Cerebellar nuclear complex (tissue), 1 donor: ENCODE results near the gene KIR2DL4.
"Not testable (repeated sequence)": the region's sequence is repeated elsewhere in the genome, so short reads cannot be mapped to it uniquely, and the experiment has no call there.

Source experiments
- DNase-seq, 2 experiments: peaks; one replicate each; lab custom pipeline; 2025; lab: John Stamatoyannopoulos, UW

Gene KIR2DL4

GRCh38 chr19:54804571-54804970 is 1.2 kb downstream of the KIR2DL4 start:
- DNase-seq = no peak

DNA sequence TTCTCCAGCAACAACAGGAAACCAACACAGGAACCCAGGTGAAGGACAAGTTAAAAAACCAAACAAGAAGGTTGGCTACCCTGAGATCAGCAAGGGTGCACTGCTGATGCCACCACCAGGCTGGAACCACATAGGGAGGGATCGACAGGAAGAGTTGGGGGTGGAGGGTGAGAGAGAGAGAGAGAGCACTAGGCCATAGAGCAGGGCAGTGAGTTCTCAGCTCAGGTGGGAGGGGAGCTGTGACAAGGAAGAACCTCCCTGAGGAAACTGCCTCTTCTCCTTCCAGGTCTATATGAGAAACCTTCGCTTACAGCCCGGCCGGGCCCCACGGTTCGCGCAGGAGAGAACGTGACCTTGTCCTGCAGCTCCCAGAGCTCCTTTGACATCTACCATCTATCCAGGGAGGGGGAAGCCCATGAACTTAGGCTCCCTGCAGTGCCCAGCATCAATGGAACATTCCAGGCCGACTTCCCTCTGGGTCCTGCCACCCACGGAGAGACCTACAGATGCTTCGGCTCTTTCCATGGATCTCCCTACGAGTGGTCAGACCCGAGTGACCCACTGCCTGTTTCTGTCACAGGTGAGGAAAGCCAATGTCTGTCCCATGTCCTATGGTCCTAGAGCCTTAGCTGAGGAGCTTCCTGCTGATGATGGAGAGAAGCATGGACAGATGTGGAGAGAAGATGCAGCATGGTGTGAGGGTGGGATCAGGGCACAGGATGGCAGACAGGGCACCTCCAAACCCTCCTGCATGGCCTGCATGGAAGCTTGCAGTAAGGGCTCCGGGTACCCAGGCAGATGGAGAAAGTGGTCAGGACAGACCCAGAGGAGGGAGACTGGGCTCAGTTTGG is 2.5 kb downstream of the KIR2DL4 start:
- DNase-seq = no peak

DNA sequence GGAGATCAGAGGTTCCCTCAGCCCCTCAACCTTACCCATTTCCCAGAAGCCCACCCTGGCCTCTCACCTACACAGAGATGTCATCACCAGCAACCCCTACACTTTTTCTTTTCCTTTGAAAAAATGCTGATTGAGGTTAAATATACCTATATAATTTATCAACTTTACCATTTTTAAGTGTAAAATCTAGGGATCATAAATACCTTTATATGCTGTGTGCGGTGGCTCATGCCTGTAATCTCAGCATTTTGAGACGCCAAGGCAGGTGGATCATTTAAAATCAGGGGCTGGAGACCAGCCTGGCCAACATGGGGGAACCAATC is 3.1 kb downstream of the KIR2DL4 start:
- DNase-seq = no peak

DNA sequence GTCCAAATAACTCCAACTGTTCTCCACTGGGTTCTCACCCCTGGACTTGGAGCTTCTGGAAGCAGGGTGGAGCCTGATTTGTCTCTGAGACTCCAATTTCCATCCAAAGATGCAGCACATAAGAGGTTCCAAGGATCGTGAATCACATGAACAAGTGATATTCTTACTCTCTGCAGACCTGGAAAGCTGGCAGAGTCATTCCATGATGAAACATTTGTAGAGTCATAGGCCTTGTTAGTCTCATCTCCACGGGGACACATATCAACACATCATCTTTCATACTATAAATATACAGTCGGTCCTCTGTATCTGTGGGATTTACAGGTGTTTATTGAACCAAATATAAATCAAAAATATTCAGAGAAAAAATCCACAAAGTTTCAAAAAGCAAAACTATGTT is 11.2 kb downstream of the KIR2DL4 start:
- not testable (repeated sequence) for DNase-seq

GRCh38 chr19:54816251-54816650 is 12.8 kb downstream of the KIR2DL4 start, which contains the start of gene KIR3DL1:
Gene KIR3DL1 (plus strand): TSS chr19:54816468.
- DNase-seq = not testable (repeated sequence)

- DNase-seq = no peak
These were observed 14.5 kb downstream of the KIR2DL4 start for GRCh38 chr19:54817670-54818536.

DNA sequence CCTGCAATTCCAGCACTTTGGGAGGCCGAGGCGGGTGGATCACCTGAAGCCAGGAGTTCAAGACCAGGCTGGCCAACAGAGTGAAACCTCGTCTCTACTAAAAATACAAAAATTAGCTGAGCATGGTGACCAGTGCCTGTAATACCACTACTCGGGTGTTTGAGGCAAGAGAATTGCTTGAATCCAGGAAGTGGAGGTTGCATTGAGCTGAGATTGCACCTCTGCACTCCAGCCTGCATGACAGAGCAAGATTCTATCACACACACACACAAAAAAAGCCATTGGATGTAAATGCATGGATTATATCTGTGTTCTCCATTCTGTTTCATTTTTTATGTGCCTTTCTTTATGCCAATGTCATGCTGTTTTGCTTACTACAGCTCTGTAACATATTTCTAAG is 21.0 kb downstream of the KIR2DL4 start:
- DNase-seq = not testable (repeated sequence)

- DNase-seq = not testable (repeated sequence)
These were observed 21.9 kb downstream of the KIR2DL4 start for GRCh38 chr19:54825326-54825725.

- not testable (repeated sequence) for DNase-seq
These were observed 24.7 kb downstream of the KIR2DL4 start for GRCh38 chr19:54828064-54828463.

- not testable (repeated sequence) for DNase-seq
These were observed 29.1 kb downstream of the KIR2DL4 start, which contains the start of gene KIR2DS4 for GRCh38 chr19:54832496-54832895. Gene KIR2DS4 (plus strand): TSS chr19:54832676.

GRCh38 chr19:54835126-54835525 is 31.7 kb downstream of the KIR2DL4 start:
- DNase-seq = not testable (repeated sequence)

DNA sequence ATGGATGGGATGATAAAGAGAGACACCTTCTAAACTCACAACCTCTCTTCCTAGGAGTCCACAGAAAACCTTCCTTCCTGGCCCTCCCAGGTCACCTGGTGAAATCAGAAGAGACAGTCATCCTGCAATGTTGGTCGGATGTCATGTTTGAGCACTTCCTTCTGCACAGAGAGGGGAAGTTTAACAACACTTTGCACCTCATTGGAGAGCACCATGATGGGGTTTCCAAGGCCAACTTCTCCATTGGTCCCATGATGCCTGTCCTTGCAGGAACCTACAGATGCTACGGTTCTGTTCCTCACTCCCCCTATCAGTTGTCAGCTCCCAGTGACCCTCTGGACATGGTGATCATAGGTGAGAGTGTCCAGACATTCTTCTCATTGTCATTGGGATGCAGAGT is 34.1 kb downstream of the KIR2DL4 start:
- DNase-seq = not testable (repeated sequence)

DNA sequence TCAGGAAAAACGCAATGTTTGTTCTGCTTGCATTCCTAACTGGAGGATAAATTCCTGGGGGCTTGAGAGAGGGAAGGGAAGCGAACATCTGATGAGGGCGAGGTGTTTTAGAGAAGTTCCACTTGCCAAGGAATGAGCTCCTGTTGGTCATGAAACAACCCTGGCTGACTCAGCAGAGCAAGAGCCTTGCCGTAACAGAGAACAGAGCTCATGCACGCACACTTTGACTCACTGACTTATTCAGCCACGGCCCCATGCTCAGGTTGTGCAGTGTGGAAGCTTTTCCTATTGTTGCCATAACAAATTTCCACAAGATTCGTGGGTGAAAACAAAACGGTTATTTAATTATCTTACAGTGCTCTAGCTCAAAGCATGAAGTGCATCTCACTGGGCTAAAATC is 39.8 kb downstream of the KIR2DL4 start:
- not testable (repeated sequence) for DNase-seq

DNA sequence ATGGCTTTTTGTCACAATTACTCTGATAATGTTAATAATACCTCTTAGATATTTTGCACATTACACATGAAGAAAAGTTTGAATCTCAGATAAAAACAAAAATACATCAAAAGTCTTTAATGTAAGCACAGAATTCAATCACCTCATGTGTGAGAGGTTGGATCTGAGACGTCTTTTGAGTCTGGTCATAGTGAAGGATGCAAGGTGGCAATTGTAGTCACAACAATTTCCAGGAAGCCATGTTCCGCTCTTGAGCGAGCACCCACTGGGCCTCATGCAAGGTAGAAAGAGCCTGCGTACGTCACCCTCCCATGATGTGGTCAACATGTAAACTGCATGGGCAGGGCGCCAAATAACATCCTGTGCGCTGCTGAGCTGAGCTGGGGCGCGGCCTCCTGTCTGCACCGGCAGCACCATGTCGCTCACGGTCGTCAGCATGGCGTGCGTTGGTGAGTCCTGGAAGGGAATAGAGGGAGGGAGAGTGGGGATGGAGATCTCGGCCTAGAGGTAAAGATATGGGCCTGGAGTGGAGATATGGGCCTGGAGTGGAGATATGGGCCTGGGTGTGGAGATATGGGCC is 46.7 kb downstream of the KIR2DL4 start, which contains the start of gene KIR3DL2:
KIR3DL2 (plus strand) TSS at position 383 of the 580 bp plus-strand sequence; CDS start at position 416, 33 bp downstream.
- not testable (repeated sequence) for DNase-seq

DNA sequence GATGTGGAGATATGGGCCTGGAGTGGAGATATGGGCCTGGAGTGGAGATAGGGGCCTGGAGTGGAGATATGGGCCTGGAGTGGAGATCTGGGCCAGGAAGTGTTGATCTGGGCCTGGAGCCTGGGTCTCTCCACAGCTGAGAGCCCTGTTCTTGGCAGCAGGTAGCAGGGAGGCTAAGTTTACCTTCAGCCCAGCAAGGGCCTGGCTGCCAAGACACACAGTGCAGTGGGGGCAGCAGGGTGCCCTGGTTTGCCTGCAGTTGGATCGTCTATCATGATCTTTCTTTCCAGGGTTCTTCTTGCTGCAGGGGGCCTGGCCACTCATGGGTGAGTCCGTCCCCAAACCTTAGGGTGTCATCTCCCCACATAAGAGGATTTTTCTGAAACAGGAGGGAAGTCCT is 47.5 kb downstream of the KIR2DL4 start:
- DNase-seq = no peak

GRCh38 chr19:54851353-54851752 is 47.9 kb downstream of the KIR2DL4 start:
- no peak for DNase-seq

- not testable (repeated sequence) for DNase-seq
These were observed 51.8 kb downstream of the KIR2DL4 start for GRCh38 chr19:54855241-54855640.

- DNase-seq = not testable (repeated sequence)
These were observed 55.1 kb downstream of the KIR2DL4 start for GRCh38 chr19:54858476-54858875.

DNA sequence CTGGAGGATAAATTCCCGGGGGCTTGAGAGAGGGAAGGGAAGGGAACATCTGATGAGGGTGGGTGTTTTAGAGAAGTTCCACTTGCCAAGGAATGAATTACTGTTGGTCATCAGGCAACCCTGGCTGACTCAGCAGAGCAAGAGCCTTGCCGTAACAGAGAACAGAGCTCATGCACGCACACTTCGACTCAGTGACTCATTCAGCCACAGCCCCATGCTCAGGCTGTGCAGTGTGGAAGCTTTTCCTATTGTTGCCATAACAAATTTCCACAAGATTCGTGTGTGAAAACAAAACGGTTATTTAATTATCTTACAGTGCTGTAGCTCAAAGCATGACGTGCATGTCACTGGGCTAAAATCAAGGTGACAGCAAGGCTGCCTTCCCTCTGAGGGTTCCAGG is 56.0 kb downstream of the KIR2DL4 start:
- DNase-seq = not testable (repeated sequence)

DNA sequence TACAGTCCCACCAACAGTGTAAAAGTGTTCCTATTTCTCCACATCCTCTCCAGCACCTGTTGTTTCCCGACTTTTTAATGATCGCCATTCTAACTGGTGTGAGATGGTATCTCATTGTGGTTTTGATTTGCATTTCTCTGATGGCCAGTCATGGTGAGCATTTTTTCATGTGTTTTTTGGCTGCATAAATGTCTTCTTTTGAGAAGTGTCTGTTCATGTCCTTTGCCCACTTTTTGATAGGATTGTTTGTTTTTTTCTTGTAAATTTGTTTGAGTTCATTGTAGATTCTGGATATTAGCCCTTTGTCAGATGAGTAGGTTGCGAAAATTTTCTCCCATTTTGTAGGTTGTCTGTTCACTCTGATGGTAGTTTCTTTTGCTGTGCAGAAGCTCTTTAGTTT is 60.0 kb downstream of the KIR2DL4 start:
- not testable (repeated sequence) for DNase-seq
